MCF 10A (cell line): ENCODE results near the gene C12orf43. TPM values are rescaled to one million over a fixed set of nuclear protein-coding genes. Genes with fewer than 3 reads are reported as not detected.

Experiments used
- BruUV-seq: library from RNA; stranded (reverse); fragments of 400-500 nt; replicated peaks from 2 replicates; lab custom pipeline; 2021; lab: Mats Ljungman, UMichigan
- CTCF ChIA-PET: fragments of 300-600 bp; sonication (Branson Sonifier 250); formaldehyde crosslinking; extraction: SDS; loops from one replicate; lab custom pipeline; 2021; ENCODE audit warnings: antibody characterized with exemption, inconsistent platforms; lab: Yijun Ruan, JAX
- POLR2A ChIA-PET: fragments of 300-600, 350-650 bp; sonication (Branson Sonifier 250); formaldehyde crosslinking; extraction: SDS; loops from one replicate; lab custom pipeline; 2020; ENCODE audit warnings: antibody characterized with exemption, inconsistent platforms; lab: Yijun Ruan, JAX
- DNase-seq: peaks from one replicate; pipeline ENCODE4 v3.0.0-alpha.2; 2018; ENCODE audit not compliant: unreplicated experiment
- H3K27ac Mint-ChIP-seq: one replicate; pipeline ENCODE4 v1.8.0; 2022; ENCODE audit warnings: mild to moderate bottlenecking, low read depth, mixed read lengths; ENCODE audit not compliant: unreplicated experiment
- H3K27me3 Mint-ChIP-seq: one replicate; pipeline ENCODE4 v1.8.0; 2022; ENCODE audit warnings: mixed read lengths; ENCODE audit not compliant: insufficient read depth, unreplicated experiment
- H3K36me3 Mint-ChIP-seq: one replicate; pipeline ENCODE4 v1.8.0; 2022; ENCODE audit warnings: mild to moderate bottlenecking, moderate library complexity, mixed read lengths; ENCODE audit not compliant: insufficient read depth, unreplicated experiment
- H3K4me1 Mint-ChIP-seq: one replicate; pipeline ENCODE4 v1.8.0; 2022; ENCODE audit warnings: mixed read lengths; ENCODE audit not compliant: insufficient read depth, unreplicated experiment
- H3K4me3 Mint-ChIP-seq: one replicate; pipeline ENCODE4 v1.8.0; 2022; ENCODE audit warnings: mild to moderate bottlenecking, moderate library complexity, mixed read lengths; ENCODE audit not compliant: unreplicated experiment
- H3K9me3 Mint-ChIP-seq: one replicate; pipeline ENCODE4 v1.8.0; 2022; ENCODE audit warnings: mixed read lengths; ENCODE audit not compliant: unreplicated experiment
- CTCF ChIP-seq: fragments of 200-600 bp; IDR thresholded peaks from one replicate; pipeline ENCODE4 v1.8.0; 2022; ENCODE audit warnings: antibody characterized with exemption, mild to moderate bottlenecking; ENCODE audit not compliant: unreplicated experiment
- intact Hi-C: fragments of 100-400 bp; cut with micrococcal nuclease; formaldehyde crosslinking; loops from 2 replicates; pipeline ENCODE4 v1.14.1; 2022
- total RNA-seq: library from RNA; stranded (reverse); gene quantifications from 2 replicates; pipeline ENCODE4 v1.2.3, GENCODE V29; 2022

C12orf43 gene
- total RNA-seq, 1 experiment from 2014 or later: 18.9 TPM

DNA sequence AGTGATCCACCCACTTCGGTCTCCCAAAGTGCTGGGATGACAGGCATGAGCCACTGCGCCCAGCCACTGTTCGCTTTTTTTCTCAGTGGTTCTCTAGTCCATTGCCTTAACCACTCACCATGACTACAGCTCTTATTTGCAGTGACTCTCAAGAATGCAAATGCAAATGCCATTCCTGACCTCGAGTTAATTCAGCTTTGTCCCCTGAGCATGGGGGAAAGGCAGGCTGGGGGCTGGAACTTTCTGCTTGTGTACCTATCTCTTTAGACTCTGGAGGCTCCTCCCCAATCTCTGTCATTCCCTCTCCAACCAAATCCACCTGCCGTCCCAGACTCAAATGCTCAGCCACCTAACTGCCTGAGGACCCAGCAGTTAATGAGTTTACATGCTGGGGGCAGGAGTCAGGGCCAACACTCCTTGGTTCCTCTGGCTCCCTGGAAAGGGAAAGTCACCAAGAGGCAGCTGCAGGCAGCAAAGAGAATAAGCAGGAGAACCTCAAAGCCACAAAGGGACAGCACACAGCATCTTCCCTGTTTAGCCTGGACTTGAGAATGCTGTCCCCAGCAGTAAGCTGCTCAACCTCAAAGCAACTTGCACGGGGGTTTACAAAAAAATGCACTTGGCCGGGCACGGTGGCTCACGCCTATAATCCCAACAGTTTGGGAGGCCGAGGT lies 43.3 kb downstream of the C12orf43 start:
- no peak overlapping the region for H3K4me3 Mint-ChIP-seq
- no peaks in the 10 kb centered on the region for H3K27me3 Mint-ChIP-seq
- H3K9me3 Mint-ChIP-seq: no peaks in the 10 kb centered on the region
- H3K4me1 Mint-ChIP-seq: peaks cover 8% of the 10 kb centered on the region
- TF ChIP-seq CTCF: no peak
- no TSS peak for BruUV-seq
- CTCF ChIA-PET: interaction anchor here (0.6 to 4.0 kb wide), 29 partner anchors 8 to 391 kb away, joined by 3 to 75 read pairs (median 6); partner anchors contain the start of gene POP5
- H3K27ac Mint-ChIP-seq: no peak overlapping the region
- POLR2A ChIA-PET: no interaction called here
- intact Hi-C loops: loop anchor here (5.0 to 10.0 kb wide), 2 partner anchors 538 to 646 kb away; partner anchors contain the start of genes COX6A1 and PLA2G1B
- no peaks in the 10 kb centered on the region for H3K36me3 Mint-ChIP-seq
- no peak for DNase-seq

DNA sequence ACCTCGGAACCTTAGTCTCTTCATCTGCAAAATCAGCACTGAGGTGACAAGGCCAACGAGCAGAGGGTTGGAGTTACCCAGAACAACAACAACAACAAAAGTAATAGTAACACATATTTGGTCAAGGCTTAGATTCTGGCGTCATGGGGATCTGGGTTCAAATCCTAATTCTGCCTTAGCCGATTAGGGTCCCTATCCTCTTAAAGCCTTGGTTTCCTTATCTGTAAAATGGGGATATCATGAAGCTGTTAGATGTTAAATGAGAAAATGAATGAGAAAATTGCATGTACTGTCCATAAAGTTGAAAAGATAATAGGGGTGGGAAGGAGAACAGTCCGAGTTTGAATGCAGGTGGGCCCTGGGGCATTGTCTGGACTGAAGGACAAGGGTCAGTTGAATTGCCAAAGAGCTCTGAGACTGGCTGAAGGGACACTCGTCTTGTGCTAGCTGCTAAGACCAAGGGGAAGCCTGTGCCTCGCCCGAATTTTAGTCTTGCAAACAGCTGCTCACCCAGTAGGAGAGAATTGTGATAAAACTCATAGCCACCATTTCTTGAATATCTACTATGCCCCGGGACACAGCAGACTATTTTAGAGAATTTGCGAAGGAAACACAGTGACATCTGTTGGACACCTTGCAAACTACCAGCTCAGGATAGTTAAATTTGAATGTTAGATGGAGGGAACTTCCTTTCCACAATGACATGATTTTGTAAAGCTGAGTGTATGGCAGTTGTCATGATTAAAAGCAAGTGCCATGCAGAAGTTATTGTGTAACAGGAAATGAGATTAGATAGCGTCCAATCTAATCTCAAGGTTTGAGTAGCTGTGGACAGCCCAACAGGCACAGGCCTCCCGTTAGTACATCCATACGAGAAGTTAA lies 44.7 kb downstream of the C12orf43 start:
- CTCF ChIA-PET: interaction anchor here (0.6 to 4.0 kb wide), 71 partner anchors 9 to 645 kb away, joined by 3 to 75 read pairs (median 4); partner anchors contain the start of gene POP5
- Mint-ChIP-seq H3K4me3 (no peak overlapping the region), H3K27ac (no peak overlapping the region)

GRCh38 chr12:120970310-120970709 lies 46.0 kb downstream of the C12orf43 start:
- TF ChIP-seq CTCF: no peak
- ChIA-PET POLR2A (no interaction called here), CTCF (interaction anchor here (0.6 to 4.0 kb wide), 10 partner anchors 26 to 388 kb away, joined by 3 to 75 read pairs (median 6); no protein-coding TSS in a partner anchor)
- intact Hi-C loops: loop anchor here (2.0 to 10.0 kb wide), 3 partner anchors 256 to 643 kb away; partner anchors contain the start of genes COX6A1 and PLA2G1B
- Mint-ChIP-seq H3K27ac (no peak overlapping the region), H3K4me3 (no peak overlapping the region), H3K27me3 (no peaks in the 10 kb centered on the region), H3K4me1 (peaks cover 8% of the 10 kb centered on the region), H3K36me3 (no peaks in the 10 kb centered on the region), H3K9me3 (no peaks in the 10 kb centered on the region)
- no peak for DNase-seq
- BruUV-seq: no TSS peak

More for the DNA sequence above, 44.7 kb downstream of the C12orf43 start:
- Mint-ChIP-seq H3K36me3 (no peaks in the 10 kb centered on the region), H3K27me3 (no peaks in the 10 kb centered on the region), H3K4me1 (peaks cover 8% of the 10 kb centered on the region), H3K9me3 (no peaks in the 10 kb centered on the region)
- no TSS peak for BruUV-seq
- intact Hi-C loops: loop anchor here (1.0 to 10.0 kb wide), 7 partner anchors 114 to 644 kb away; partner anchors contain the start of genes COX6A1, MLEC and PLA2G1B
- peak; percentile 73 for TF ChIP-seq CTCF
- POLR2A ChIA-PET: interaction anchor here (0.7 to 1.3 kb wide), 13 partner anchors 9 to 391 kb away, joined by 3 to 6 read pairs (median 3); partner anchors contain the start of gene SPPL3
- peak; percentile 69 for DNase-seq
